Prostate gland (tissue), 2 donors: ENCODE results near the gene THSD7A. TPM values are rescaled to one million over a fixed set of nuclear protein-coding genes. Genes with fewer than 3 reads are reported as not detected.

Experiments
- DNase-seq: peaks from one replicate; pipeline ENCODE4 v3.0.0-alpha.2; 2019; ENCODE audit warnings: low spot score
- H3K27ac ChIP-seq, 2 donors: fragments of 200-600 bp; sonication (generic); 2 replicates each; pipeline ENCODE4 v1.5.1; 2017 to 2019
- H3K27me3 ChIP-seq: fragments of 200-600 bp; sonication (generic); replicated peaks from 2 replicates; pipeline ENCODE4 v1.5.1; 2019; ENCODE audit not compliant: insufficient read depth
- H3K36me3 ChIP-seq, 2 donors: fragments of 200-600 bp; sonication (generic); 1 replicate in 1 of 2; 2 replicates in 1 of 2; pipeline versions ENCODE4 v1.5.1 to v1.8.1; 2017 to 2019
- H3K4me1 ChIP-seq: fragments of 200-600 bp; sonication (generic); replicated peaks from 2 replicates; pipeline ENCODE4 v1.5.1; 2019
- H3K4me3 ChIP-seq, 2 donors: fragments of 200-600 bp; sonication (generic); 2 replicates each; pipeline ENCODE4 v1.5.1; 2017 to 2019
- H3K9me3 ChIP-seq: fragments of 200-600 bp; sonication (generic); 2 replicates; pipeline ENCODE4 v1.5.1; 2017
- POLR2A ChIP-seq: fragments of 450-650 bp; IDR thresholded peaks from one replicate; pipeline ENCODE4 v1.6.1; 2016; ENCODE audit warnings: antibody characterized with exemption, mild to moderate bottlenecking
- POLR2AphosphoS5 ChIP-seq: sonication (generic); formaldehyde crosslinking; IDR thresholded peaks from one replicate; pipeline ENCODE4 v1.6.1; 2017; ENCODE audit warnings: antibody characterized with exemption
- WGBS: methylation state at CpG from one replicate; pipeline ENCODE4 v1.1.5; 2018; 5-methylcytosine and 5-hydroxymethylcytosine counted together
- intact Hi-C: fragments of 100-400 bp; cut with DNase I; formaldehyde crosslinking; loops from one replicate; pipeline ENCODE4 v1.14.2; 2022
- total RNA-seq, 2 donors: library from RNA; depleted of rRNA; stranded (reverse); fragments of >200 nt; gene quantifications; one replicate each; pipeline ENCODE4 v1.1.0, GENCODE V29; 2016
- TF ChIP-seq, protein P1 (sequence below), 4 experiments: fragments of 200-600 bp in 2 of 4; fragments of 450-650 bp in 2 of 4; sonication (generic) in 2 of 4; IDR thresholded peaks; 1 replicate in 3 of 4; 2 replicates in 1 of 4; pipeline ENCODE4 v1.5.1; 2016 to 2019; ENCODE audit warnings: antibody characterized with exemption in 4 of 4, mild to moderate bottlenecking in 2 of 4, moderate library complexity in 2 of 4

Gene THSD7A
- total RNA-seq, 2 donors from 2014 or later, result 3.1 to 9.9 TPM

DNA sequence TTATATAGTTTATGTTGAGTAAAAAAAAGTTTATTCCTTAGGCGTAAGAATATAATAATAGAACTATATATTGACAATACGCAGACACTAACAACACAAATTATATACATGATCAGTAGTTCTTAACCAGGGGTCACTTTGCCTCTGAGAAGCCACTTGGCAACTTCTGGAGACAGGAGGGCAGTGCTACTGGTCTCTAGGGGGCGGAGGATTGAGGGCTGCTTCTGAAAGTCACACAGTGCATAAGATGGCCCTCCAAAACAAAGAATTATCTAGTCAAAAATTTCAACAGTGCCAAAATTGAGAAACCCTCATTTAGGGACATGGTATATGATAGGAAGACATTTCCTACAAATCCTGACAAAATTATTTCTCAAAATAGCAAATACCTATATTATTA lies 77.1 kb downstream of the THSD7A start:
- WGBS, result over 99% methylated on average over 3 of the region's 3 CpGs
- no peak for TF ChIP-seq POLR2AphosphoS5
- TF ChIP-seq POLR2A, result no peak
- TF ChIP-seq, protein P1, sequence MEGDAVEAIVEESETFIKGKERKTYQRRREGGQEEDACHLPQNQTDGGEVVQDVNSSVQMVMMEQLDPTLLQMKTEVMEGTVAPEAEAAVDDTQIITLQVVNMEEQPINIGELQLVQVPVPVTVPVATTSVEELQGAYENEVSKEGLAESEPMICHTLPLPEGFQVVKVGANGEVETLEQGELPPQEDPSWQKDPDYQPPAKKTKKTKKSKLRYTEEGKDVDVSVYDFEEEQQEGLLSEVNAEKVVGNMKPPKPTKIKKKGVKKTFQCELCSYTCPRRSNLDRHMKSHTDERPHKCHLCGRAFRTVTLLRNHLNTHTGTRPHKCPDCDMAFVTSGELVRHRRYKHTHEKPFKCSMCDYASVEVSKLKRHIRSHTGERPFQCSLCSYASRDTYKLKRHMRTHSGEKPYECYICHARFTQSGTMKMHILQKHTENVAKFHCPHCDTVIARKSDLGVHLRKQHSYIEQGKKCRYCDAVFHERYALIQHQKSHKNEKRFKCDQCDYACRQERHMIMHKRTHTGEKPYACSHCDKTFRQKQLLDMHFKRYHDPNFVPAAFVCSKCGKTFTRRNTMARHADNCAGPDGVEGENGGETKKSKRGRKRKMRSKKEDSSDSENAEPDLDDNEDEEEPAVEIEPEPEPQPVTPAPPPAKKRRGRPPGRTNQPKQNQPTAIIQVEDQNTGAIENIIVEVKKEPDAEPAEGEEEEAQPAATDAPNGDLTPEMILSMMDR (IDR thresholded peaks at IDR 0.05), result no peak

DNA sequence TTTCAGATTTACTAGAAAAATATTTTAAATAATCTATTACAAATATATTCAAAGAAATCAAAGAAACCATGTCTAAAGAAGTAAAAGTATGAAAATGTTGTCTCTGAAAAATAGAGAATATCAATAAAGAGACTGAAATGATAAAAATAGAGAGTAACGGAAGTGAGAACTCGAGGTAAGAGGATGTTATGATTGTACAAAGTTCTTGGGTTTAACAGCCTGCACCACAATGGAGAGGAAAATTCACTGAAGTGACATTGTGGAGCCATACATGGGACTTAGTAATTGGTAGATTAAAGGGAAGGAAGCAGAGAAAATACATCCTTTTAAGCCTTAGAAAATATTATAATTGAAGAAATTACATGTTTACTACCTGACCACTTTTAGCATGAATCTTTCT lies 77.9 kb downstream of the THSD7A start:
- TF ChIP-seq POLR2AphosphoS5 (no peak), POLR2A (no peak)
- TF ChIP-seq, protein P1 (IDR thresholded peaks at IDR 0.05), result no peak
- H3K4me1 ChIP-seq, result no peaks in the 10 kb centered on the region

More for the DNA sequence above, 77.1 kb downstream of the THSD7A start:
- Histone ChIP-seq H3K27ac (no peak overlapping the region), H3K27me3 (no peaks in the 10 kb centered on the region), H3K9me3 (no peaks in the 10 kb centered on the region), H3K36me3 (no peaks in the 10 kb centered on the region), H3K4me3 (no peak overlapping the region), H3K4me1 (no peaks in the 10 kb centered on the region)
- intact Hi-C loops, result no loop called here
- DNase-seq, result no peak

DNA sequence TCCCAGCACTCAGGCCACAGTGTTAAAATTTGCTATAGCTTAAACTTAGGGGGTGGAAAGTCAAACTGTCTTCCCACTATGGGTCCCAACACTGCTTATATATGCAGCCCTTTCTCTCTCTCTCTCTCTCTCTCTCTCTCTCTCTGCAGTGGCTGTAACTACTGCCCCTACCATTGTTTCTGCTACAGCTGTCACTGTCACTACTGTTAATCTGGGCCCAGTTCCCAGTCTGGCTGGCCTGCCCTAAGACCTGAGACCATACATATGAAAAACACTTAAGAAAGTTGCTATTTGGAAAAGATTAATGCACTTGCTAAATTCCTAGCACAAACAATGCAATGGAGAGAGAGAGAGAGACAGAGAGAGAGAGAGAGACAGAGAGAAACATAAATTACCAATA lies 78.6 kb downstream of the THSD7A start:
- intact Hi-C loops, result no loop called here
- DNase-seq, result no peak
- no peaks in the 10 kb centered on the region for H3K9me3 ChIP-seq

More for the DNA sequence above, 77.9 kb downstream of the THSD7A start:
- no peaks in the 10 kb centered on the region for H3K36me3 ChIP-seq
- 93% methylated on average over 2 of the region's 2 CpGs for WGBS
- H3K27ac ChIP-seq, result no peak overlapping the region
- no peak overlapping the region for H3K4me3 ChIP-seq
- no peaks in the 10 kb centered on the region for H3K27me3 ChIP-seq
- no peaks in the 10 kb centered on the region for H3K9me3 ChIP-seq
- no peak for DNase-seq
- intact Hi-C loops, result no loop called here

DNA sequence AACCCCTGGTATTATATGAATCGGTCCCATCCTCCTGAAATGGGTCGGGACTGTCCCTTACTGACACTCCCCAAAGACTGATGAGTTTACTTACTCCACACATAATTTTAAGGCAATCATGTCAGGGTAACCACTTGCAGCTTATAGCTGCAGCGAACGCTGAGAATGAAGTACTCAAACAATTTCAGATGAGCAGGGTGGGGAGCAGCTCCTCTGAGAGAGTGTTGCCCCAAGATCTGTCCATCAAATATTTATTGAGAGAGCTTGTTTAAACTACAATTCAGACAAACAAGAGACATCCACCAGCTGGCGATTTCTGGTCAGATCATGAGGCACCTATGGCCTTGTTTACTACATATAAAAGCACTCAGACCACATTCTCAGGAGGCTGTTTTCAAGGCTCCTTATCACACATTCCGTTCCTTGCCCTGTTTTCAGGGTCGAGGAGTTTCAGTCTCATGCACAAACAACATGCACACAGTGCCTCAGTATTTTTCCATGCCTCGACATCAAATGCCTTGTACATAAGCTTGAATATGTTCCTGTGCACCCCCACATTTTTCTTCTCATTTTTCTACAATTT lies 80.1 kb downstream of the THSD7A start:
- WGBS, result 63% methylated on average over 8 of the region's 8 CpGs
- no peaks in the 10 kb centered on the region for H3K27me3 ChIP-seq
- H3K36me3 ChIP-seq, result no peaks in the 10 kb centered on the region
- H3K4me3 ChIP-seq, result no peak overlapping the region
- no peak overlapping the region for H3K27ac ChIP-seq
- no peak for DNase-seq
- intact Hi-C loops, result no loop called here
- no peaks in the 10 kb centered on the region for H3K4me1 ChIP-seq
- H3K9me3 ChIP-seq, result no peaks in the 10 kb centered on the region
- TF ChIP-seq, protein P1 (IDR thresholded peaks at IDR 0.05), result no peak
- TF ChIP-seq POLR2A, result no peak
- no peak for TF ChIP-seq POLR2AphosphoS5

More for the DNA sequence above, 78.6 kb downstream of the THSD7A start:
- no peaks in the 10 kb centered on the region for H3K4me1 ChIP-seq
- H3K27ac ChIP-seq, result no peak overlapping the region
- no peak overlapping the region for H3K4me3 ChIP-seq
- H3K27me3 ChIP-seq, result no peaks in the 10 kb centered on the region
- TF ChIP-seq POLR2A, result no peak
- TF ChIP-seq, protein P1 (IDR thresholded peaks at IDR 0.05), result no peak
- TF ChIP-seq POLR2AphosphoS5, result no peak
- no peaks in the 10 kb centered on the region for H3K36me3 ChIP-seq

DNA sequence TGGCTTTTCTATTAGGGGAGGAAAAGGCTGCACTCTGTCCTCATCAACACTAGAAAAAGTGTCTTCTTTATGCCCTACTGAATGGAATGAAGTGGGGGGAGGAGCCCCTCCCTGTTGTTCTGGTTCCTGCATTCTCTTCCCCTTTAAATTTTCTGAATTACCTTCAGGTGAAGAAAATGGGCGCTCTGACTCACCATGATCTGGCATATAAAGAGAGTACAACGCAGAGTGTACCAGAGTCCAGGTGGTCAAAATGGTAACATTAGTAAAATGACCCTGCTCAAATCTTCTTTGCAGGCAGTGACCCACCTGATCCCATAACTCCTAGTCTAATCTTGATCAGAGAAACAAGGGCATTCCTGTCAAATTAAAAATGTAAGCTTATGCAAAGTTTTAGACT lies 80.7 kb downstream of the THSD7A start:
- intact Hi-C loops, result no loop called here
- TF ChIP-seq, protein P1 (IDR thresholded peaks at IDR 0.05), result no peak
- TF ChIP-seq POLR2AphosphoS5, result no peak
- no peak for TF ChIP-seq POLR2A

More for the DNA sequence above, 80.7 kb downstream of the THSD7A start:
- no peak for DNase-seq
- Histone ChIP-seq H3K36me3 (no peaks in the 10 kb centered on the region), H3K9me3 (no peaks in the 10 kb centered on the region), H3K4me3 (no peak overlapping the region), H3K27me3 (no peaks in the 10 kb centered on the region), H3K4me1 (no peaks in the 10 kb centered on the region), H3K27ac (no peak overlapping the region)
- WGBS, result 93% methylated on average over 2 of the region's 2 CpGs
